CD4-positive, alpha-beta memory T cell (primary cell): Measurements from ENCODE around the gene NAV3. TPM values are rescaled to one million over a fixed set of nuclear protein-coding genes. Genes with fewer than 3 reads are reported as not detected.

Experiments used
- CTCF ChIA-PET: fragments of 350-600 bp; sonication (Branson Sonifier 250); formaldehyde crosslinking; loops from one replicate; lab custom pipeline; 2021; ENCODE audit warnings: inconsistent platforms; ENCODE audit not compliant: partially characterized antibody; lab: Charles Lee
- POLR2A ChIA-PET: fragments of 350-600 bp; sonication (Branson Sonifier 250); formaldehyde crosslinking; loops from one replicate; lab custom pipeline; 2021; ENCODE audit not compliant: partially characterized antibody; lab: Charles Lee
- DNase-seq, 5 donors: peaks; one replicate each; pipeline versions ENCODE4 v3.0.0 to v3.0.0-alpha.2; 2020 to 2022; ENCODE audit warnings: mixed read lengths in 1 of 5
- H3K27ac ChIP-seq: one replicate; pipeline ENCODE4 v1.7.0; 2013; ENCODE audit warnings: low read depth, low read length
- H3K27me3 ChIP-seq: 2 replicates; pipeline ENCODE4 v1.7.0; 2013; ENCODE audit warnings: mild to moderate bottlenecking, low read length, moderate library complexity; ENCODE audit not compliant: insufficient read depth
- H3K36me3 ChIP-seq: 2 replicates; pipeline ENCODE4 v1.7.0; 2013; ENCODE audit warnings: mild to moderate bottlenecking, low read length, moderate library complexity; ENCODE audit not compliant: insufficient read depth
- H3K4me1 ChIP-seq: 2 replicates; pipeline ENCODE4 v1.7.0; 2013; ENCODE audit warnings: mild to moderate bottlenecking, low read length, moderate library complexity; ENCODE audit not compliant: insufficient read depth
- H3K4me3 ChIP-seq, 2 donors: one replicate each; pipeline ENCODE4 v1.7.0; 2013; ENCODE audit warnings: low read length in 2 of 2, mild to moderate bottlenecking in 1 of 2
- H3K9me3 ChIP-seq, 2 donors: one replicate each; pipeline ENCODE4 v1.7.0; 2013; ENCODE audit warnings: low read length in 2 of 2, control low read depth in 1 of 2; ENCODE audit not compliant: control insufficient read depth in 1 of 2
- H3K27ac Mint-ChIP-seq, 7 donors: one replicate each; pipeline ENCODE4 v1.8.0; 2020 to 2021; ENCODE audit warnings: mixed read lengths in 7 of 7, mild to moderate bottlenecking in 6 of 7, inconsistent platforms in 3 of 7, moderate library complexity in 3 of 7
- H3K27me3 Mint-ChIP-seq, 2 donors: one replicate each; pipeline ENCODE4 v1.8.0; 2020 to 2021; ENCODE audit warnings: mixed read lengths in 2 of 2
- H3K36me3 Mint-ChIP-seq, 2 donors: one replicate each; pipeline ENCODE4 v1.8.0; 2020 to 2021; ENCODE audit warnings: mixed read lengths in 2 of 2, inconsistent platforms in 1 of 2, mild to moderate bottlenecking in 1 of 2
- H3K4me1 Mint-ChIP-seq, 4 donors: one replicate each; pipeline ENCODE4 v1.8.0; 2020 to 2021; ENCODE audit warnings: mixed read lengths in 4 of 4, mild to moderate bottlenecking in 1 of 4
- H3K4me3 Mint-ChIP-seq, 8 donors: one replicate each; pipeline ENCODE4 v1.8.0; 2020 to 2021; ENCODE audit warnings: mixed read lengths in 8 of 8, mild to moderate bottlenecking in 7 of 8, moderate library complexity in 6 of 8, inconsistent platforms in 3 of 8
- H3K9me3 Mint-ChIP-seq, 8 donors: one replicate each; pipeline ENCODE4 v1.8.0; 2020 to 2021; ENCODE audit warnings: mixed read lengths in 8 of 8, mild to moderate bottlenecking in 5 of 8, inconsistent platforms in 3 of 8, moderate library complexity in 1 of 8
- intact Hi-C: fragments of 100-400 bp; cut with micrococcal nuclease; formaldehyde crosslinking; loops from one replicate; pipeline ENCODE4 v1.15.1; 2023
- polyA plus RNA-seq, 2 donors: library from polyadenylated mRNA; unstranded; fragments of 300-500 nt; fragmentation: Illumina TruSeq; gene quantifications; one replicate each; pipeline ENCODE4 v1.2.3, GENCODE V29; 2021
- total RNA-seq, 2 experiments: library from RNA; stranded (reverse); gene quantifications; one replicate each; pipeline ENCODE4 v1.2.3, GENCODE V29; 2021

Gene NAV3
- total and polyA plus RNA-seq, 4 experiments from 2014 or later = not detected

- CTCF ChIA-PET = no interaction called here
- Mint-ChIP-seq H3K9me3 (peaks cover 3 to 9% (median 7%) of the 10 kb centered on the region in 8 donors), H3K27me3 (no peaks in the 10 kb centered on the region), H3K4me1 (no peaks in the 10 kb centered on the region), H3K36me3 (no peaks in the 10 kb centered on the region), H3K4me3 (no peak overlapping the region), H3K27ac (no peak overlapping the region)
- no peak for DNase-seq
- Histone ChIP-seq H3K4me3 (no peak overlapping the region), H3K4me1 (no peaks in the 10 kb centered on the region), H3K27ac (no peak overlapping the region), H3K9me3 (no peaks in the 10 kb centered on the region), H3K27me3 (no peaks in the 10 kb centered on the region), H3K36me3 (no peaks in the 10 kb centered on the region)
- POLR2A ChIA-PET = no interaction called here
- intact Hi-C loops = no loop called here
Measured at GRCh38 chr12:77818351-77818750, 12.3 kb upstream of the NAV3 start.

- Mint-ChIP-seq H3K9me3 (peaks cover 3 to 14% (median 9%) of the 10 kb centered on the region in 8 donors), H3K27ac (no peak overlapping the region), H3K36me3 (no peaks in the 10 kb centered on the region), H3K4me3 (no peak overlapping the region), H3K4me1 (no peaks in the 10 kb centered on the region), H3K27me3 (no peaks in the 10 kb centered on the region)
- intact Hi-C loops = no loop called here
- H3K27me3 ChIP-seq = no peaks in the 10 kb centered on the region
- CTCF ChIA-PET = no interaction called here
- no peak overlapping the region for H3K4me3 ChIP-seq
- H3K27ac ChIP-seq = no peak overlapping the region
- H3K9me3 ChIP-seq = no peaks in the 10 kb centered on the region
- DNase-seq = no peak
- POLR2A ChIA-PET = no interaction called here
- H3K36me3 ChIP-seq = no peaks in the 10 kb centered on the region
- no peaks in the 10 kb centered on the region for H3K4me1 ChIP-seq
Measured at GRCh38 chr12:77821699-77822203, 8.9 kb upstream of the NAV3 start.

GRCh38 chr12:77833329-77833728 is 2.6 kb downstream of the NAV3 start:
- Mint-ChIP-seq H3K4me3 (no peak overlapping the region), H3K27me3 (no peaks in the 10 kb centered on the region), H3K9me3 (peaks cover 0 to 5% (median 1%) of the 10 kb centered on the region in 8 donors), H3K36me3 (no peaks in the 10 kb centered on the region), H3K4me1 (no peaks in the 10 kb centered on the region), H3K27ac (no peak overlapping the region)
- DNase-seq = no peak
- Histone ChIP-seq H3K9me3 (no peaks in the 10 kb centered on the region), H3K27me3 (no peaks in the 10 kb centered on the region), H3K4me1 (no peaks in the 10 kb centered on the region), H3K36me3 (no peaks in the 10 kb centered on the region), H3K4me3 (no peak overlapping the region), H3K27ac (no peak overlapping the region)
- ChIA-PET CTCF (no interaction called here), POLR2A (no interaction called here)
- intact Hi-C loops = no loop called here

GRCh38 chr12:77834618-77835017 is 3.9 kb downstream of the NAV3 start:
- Mint-ChIP-seq H3K36me3 (no peaks in the 10 kb centered on the region), H3K4me3 (no peak overlapping the region), H3K27ac (no peak overlapping the region), H3K4me1 (no peaks in the 10 kb centered on the region), H3K9me3 (peaks cover 0 to 6% (median 1%) of the 10 kb centered on the region in 8 donors), H3K27me3 (no peaks in the 10 kb centered on the region)
- H3K27me3 ChIP-seq = no peaks in the 10 kb centered on the region
- POLR2A ChIA-PET = no interaction called here
- H3K9me3 ChIP-seq = no peaks in the 10 kb centered on the region
- no peak for DNase-seq
- no peaks in the 10 kb centered on the region for H3K4me1 ChIP-seq
- H3K36me3 ChIP-seq = no peaks in the 10 kb centered on the region
- H3K27ac ChIP-seq = no peak overlapping the region
- H3K4me3 ChIP-seq = no peak overlapping the region
- CTCF ChIA-PET = no interaction called here
- intact Hi-C loops = no loop called here

- Mint-ChIP-seq H3K4me3 (no peak overlapping the region), H3K27ac (peak overlapping the region in 1 of 7 donors; percentile 12), H3K36me3 (no peaks in the 10 kb centered on the region), H3K27me3 (no peaks in the 10 kb centered on the region), H3K9me3 (peaks cover 0 to 7% (median 2%) of the 10 kb centered on the region in 8 donors), H3K4me1 (no peaks in the 10 kb centered on the region)
- H3K4me1 ChIP-seq = no peaks in the 10 kb centered on the region
- no peak overlapping the region for H3K4me3 ChIP-seq
- H3K9me3 ChIP-seq = no peaks in the 10 kb centered on the region
- no peak overlapping the region for H3K27ac ChIP-seq
- intact Hi-C loops = no loop called here
- POLR2A ChIA-PET = no interaction called here
- CTCF ChIA-PET = no interaction called here
- no peak for DNase-seq
- no peaks in the 10 kb centered on the region for H3K27me3 ChIP-seq
- H3K36me3 ChIP-seq = no peaks in the 10 kb centered on the region
Measured at GRCh38 chr12:77835969-77836368, 5.3 kb downstream of the NAV3 start.

GRCh38 chr12:77837876-77838291 is 7.2 kb downstream of the NAV3 start:
- Histone ChIP-seq H3K4me1 (no peaks in the 10 kb centered on the region), H3K27me3 (no peaks in the 10 kb centered on the region), H3K9me3 (no peaks in the 10 kb centered on the region), H3K36me3 (no peaks in the 10 kb centered on the region), H3K27ac (no peak overlapping the region), H3K4me3 (no peak overlapping the region)
- POLR2A ChIA-PET = no interaction called here
- H3K4me3 Mint-ChIP-seq = no peak overlapping the region
- H3K4me1 Mint-ChIP-seq = no peaks in the 10 kb centered on the region
- H3K27me3 Mint-ChIP-seq = no peaks in the 10 kb centered on the region
- no peak for DNase-seq
- no peak overlapping the region for H3K27ac Mint-ChIP-seq
- intact Hi-C loops = no loop called here
- H3K36me3 Mint-ChIP-seq = no peaks in the 10 kb centered on the region
- H3K9me3 Mint-ChIP-seq = peaks cover 0 to 13% (median 5%) of the 10 kb centered on the region in 8 donors
- CTCF ChIA-PET = no interaction called here

- no peaks in the 10 kb centered on the region for H3K9me3 ChIP-seq
- POLR2A ChIA-PET = no interaction called here
- no peak overlapping the region for H3K27ac ChIP-seq
- Mint-ChIP-seq H3K4me1 (no peaks in the 10 kb centered on the region), H3K27me3 (no peaks in the 10 kb centered on the region), H3K36me3 (no peaks in the 10 kb centered on the region), H3K27ac (no peak overlapping the region), H3K4me3 (no peak overlapping the region), H3K9me3 (peaks cover 0 to 16% (median 4%) of the 10 kb centered on the region in 8 donors)
- CTCF ChIA-PET = no interaction called here
- H3K36me3 ChIP-seq = no peaks in the 10 kb centered on the region
- intact Hi-C loops = no loop called here
- H3K4me3 ChIP-seq = no peak overlapping the region
- no peaks in the 10 kb centered on the region for H3K27me3 ChIP-seq
- no peaks in the 10 kb centered on the region for H3K4me1 ChIP-seq
- no peak for DNase-seq
Measured at GRCh38 chr12:77841521-77841920, 10.8 kb downstream of the NAV3 start.

GRCh38 chr12:77842430-77842829 is 11.7 kb downstream of the NAV3 start:
- DNase-seq = no peak
- Histone ChIP-seq H3K27me3 (no peaks in the 10 kb centered on the region), H3K4me1 (no peaks in the 10 kb centered on the region), H3K4me3 (no peak overlapping the region), H3K36me3 (no peaks in the 10 kb centered on the region), H3K27ac (no peak overlapping the region), H3K9me3 (no peaks in the 10 kb centered on the region)
- peaks cover 0 to 16% (median 4%) of the 10 kb centered on the region in 8 donors for H3K9me3 Mint-ChIP-seq
- ChIA-PET POLR2A (no interaction called here), CTCF (no interaction called here)
- H3K27ac Mint-ChIP-seq = no peak overlapping the region
- no peaks in the 10 kb centered on the region for H3K36me3 Mint-ChIP-seq
- H3K4me3 Mint-ChIP-seq = no peak overlapping the region
- intact Hi-C loops = no loop called here
- no peaks in the 10 kb centered on the region for H3K4me1 Mint-ChIP-seq
- no peaks in the 10 kb centered on the region for H3K27me3 Mint-ChIP-seq
